PC-9 (cell line): ENCODE results near the gene MTMR3.

Experiments used
- CTCF ChIP-seq: fragments of 200-600 bp; sonication (generic); conservative IDR thresholded peaks from 2 replicates; pipeline ENCODE4 v1.6.1; 2017; ENCODE audit warnings: mixed run types, antibody characterized with exemption, mild to moderate bottlenecking, moderate library complexity
- EZH2 ChIP-seq: fragments of 200-600 bp; sonication (generic); IDR thresholded peaks from 2 replicates; pipeline ENCODE4 v1.8.0; 2017; ENCODE audit warnings: antibody characterized with exemption, low read depth

DNA sequence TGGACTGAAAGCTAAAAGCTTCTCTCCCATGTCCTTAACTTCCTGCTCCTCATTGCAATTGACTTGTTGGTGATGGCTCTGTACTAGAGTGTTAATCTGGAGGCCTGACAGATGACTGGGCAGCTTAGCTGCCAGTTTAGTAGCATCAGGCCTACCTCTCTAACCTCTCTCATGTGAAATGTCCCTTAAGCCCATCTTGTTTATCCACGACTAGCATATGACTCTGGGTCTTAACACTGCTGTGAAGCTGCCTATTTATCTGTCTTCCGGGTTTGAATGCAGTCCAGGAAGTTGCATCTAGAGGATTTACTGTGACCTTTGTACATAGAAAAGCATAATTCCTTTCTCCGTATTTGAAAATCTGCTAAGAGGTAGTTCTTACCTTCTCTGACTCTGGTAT lies 112.0 kb downstream of the MTMR3 start:
- TF ChIP-seq CTCF (no peak), EZH2 (no peak)
